Sigmoid colon (tissue), 4 donors: ENCODE measurements around the gene FUT8.

Experiments
- POLR2A ChIP-seq, 2 donors: fragments of 450-650 bp; IDR thresholded peaks; one replicate each; pipeline ENCODE4 v1.6.1; 2016; ENCODE audit warnings: antibody characterized with exemption in 2 of 2, mild to moderate bottlenecking in 2 of 2, moderate library complexity in 2 of 2
- POLR2AphosphoS5 ChIP-seq, 4 donors: sonication (generic); formaldehyde crosslinking; IDR thresholded peaks; one replicate each; pipeline ENCODE4 v1.6.1; 2017; ENCODE audit warnings: antibody characterized with exemption in 4 of 4
- TF ChIP-seq, protein P1 (sequence below), 4 experiments: fragments of 450-650 bp in 3 of 4; fragments of 200-600 bp in 1 of 4; IDR thresholded peaks; one replicate each; pipeline ENCODE4 v1.5.1; 2016 to 2019; ENCODE audit warnings: antibody characterized with exemption in 4 of 4, mild to moderate bottlenecking in 3 of 4, moderate library complexity in 2 of 4

DNA sequence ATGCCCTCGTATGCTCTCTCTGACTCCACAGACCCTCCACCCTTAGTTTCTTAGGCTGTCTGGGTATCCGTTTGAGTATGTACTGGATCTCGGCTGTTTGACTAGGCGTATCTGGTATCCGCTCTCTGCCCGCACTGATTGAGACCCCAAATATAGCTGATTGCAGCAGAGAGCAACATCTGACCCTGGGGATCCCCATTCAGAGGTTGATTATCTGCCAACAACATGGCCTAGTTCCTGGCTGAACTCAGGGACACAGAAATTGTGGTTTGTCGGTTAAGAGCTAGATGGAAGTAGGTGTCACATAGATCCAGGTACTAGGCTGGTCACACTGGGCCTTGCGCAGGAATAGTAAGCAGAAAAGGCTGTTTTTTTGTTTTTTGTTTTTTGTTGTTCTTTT is 359.9 kb downstream of the FUT8 start:
- TF ChIP-seq, protein P1, sequence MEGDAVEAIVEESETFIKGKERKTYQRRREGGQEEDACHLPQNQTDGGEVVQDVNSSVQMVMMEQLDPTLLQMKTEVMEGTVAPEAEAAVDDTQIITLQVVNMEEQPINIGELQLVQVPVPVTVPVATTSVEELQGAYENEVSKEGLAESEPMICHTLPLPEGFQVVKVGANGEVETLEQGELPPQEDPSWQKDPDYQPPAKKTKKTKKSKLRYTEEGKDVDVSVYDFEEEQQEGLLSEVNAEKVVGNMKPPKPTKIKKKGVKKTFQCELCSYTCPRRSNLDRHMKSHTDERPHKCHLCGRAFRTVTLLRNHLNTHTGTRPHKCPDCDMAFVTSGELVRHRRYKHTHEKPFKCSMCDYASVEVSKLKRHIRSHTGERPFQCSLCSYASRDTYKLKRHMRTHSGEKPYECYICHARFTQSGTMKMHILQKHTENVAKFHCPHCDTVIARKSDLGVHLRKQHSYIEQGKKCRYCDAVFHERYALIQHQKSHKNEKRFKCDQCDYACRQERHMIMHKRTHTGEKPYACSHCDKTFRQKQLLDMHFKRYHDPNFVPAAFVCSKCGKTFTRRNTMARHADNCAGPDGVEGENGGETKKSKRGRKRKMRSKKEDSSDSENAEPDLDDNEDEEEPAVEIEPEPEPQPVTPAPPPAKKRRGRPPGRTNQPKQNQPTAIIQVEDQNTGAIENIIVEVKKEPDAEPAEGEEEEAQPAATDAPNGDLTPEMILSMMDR (IDR thresholded peaks at IDR 0.05), result no peak
- no peak for TF ChIP-seq POLR2AphosphoS5 (IDR thresholded peaks at IDR 0.05)
- TF ChIP-seq POLR2A (IDR thresholded peaks at IDR 0.05), result no peak
